Progenitor cell of endocrine pancreas (in vitro differentiated cells): ENCODE data around the gene C1orf87. TPM values are rescaled to one million over a fixed set of nuclear protein-coding genes. Genes with fewer than 3 reads are reported as not detected.

ENCODE experiments used
- DNase-seq: peaks from one replicate; pipeline ENCODE4 v3.0.0; 2021; ENCODE audit warnings: low spot score; ENCODE audit not compliant: unreplicated experiment
- H3K27ac Mint-ChIP-seq: 2 replicates; pipeline ENCODE4 v1.8.0; 2021; ENCODE audit warnings: mild to moderate bottlenecking, moderate library complexity, mixed read lengths
- H3K27me3 Mint-ChIP-seq: 2 replicates; pipeline ENCODE4 v1.8.0; 2021; ENCODE audit warnings: mixed read lengths
- H3K36me3 Mint-ChIP-seq: 2 replicates; pipeline ENCODE4 v1.8.0; 2022; ENCODE audit warnings: mixed read lengths; ENCODE audit not compliant: insufficient read depth
- H3K4me1 Mint-ChIP-seq: 2 replicates; pipeline ENCODE4 v1.8.0; 2021; ENCODE audit warnings: low read depth, mixed read lengths
- H3K4me3 Mint-ChIP-seq: 2 replicates; pipeline ENCODE4 v1.8.0; 2021; ENCODE audit warnings: low read depth, mild to moderate bottlenecking, moderate library complexity, mixed read lengths
- H3K9me3 Mint-ChIP-seq: 2 replicates; pipeline ENCODE4 v1.8.0; 2021; ENCODE audit warnings: low read depth, mixed read lengths
- CTCF ChIP-seq: fragments of 200-600 bp; sonication (generic); IDR thresholded peaks from one replicate; pipeline ENCODE4 v1.5.0; 2021; ENCODE audit warnings: antibody characterized with exemption, mild to moderate bottlenecking; ENCODE audit not compliant: unreplicated experiment
- total RNA-seq: library from RNA; stranded (reverse); gene quantifications from 2 replicates; pipeline ENCODE4 v1.2.1, GENCODE V29; 2021

C1orf87 gene
- total RNA-seq, 1 donor from 2014 or later = not detected

DNA sequence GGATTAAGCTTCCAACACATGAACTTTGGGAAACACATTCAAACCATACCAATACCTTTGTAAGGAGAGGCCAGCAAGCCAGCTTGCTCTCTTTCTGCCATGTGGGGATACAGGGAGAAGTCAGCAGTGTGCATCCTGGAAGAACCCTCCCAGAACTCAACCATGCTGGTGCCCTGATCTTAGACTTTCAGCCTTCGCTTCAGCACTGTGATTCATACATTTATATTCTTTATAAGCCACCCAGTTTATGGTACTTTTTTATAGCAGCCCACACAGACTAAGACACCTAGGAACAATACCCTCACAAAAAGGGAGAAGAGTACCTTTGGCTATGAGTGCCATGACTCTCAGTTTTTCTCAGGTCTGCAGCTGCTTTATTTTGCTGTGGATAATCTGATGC is 35.9 kb downstream of the C1orf87 start:
- Mint-ChIP-seq H3K9me3 (no peaks in the 10 kb centered on the region), H3K4me3 (no peak overlapping the region), H3K27me3 (no peaks in the 10 kb centered on the region), H3K4me1 (peaks cover 8% of the 10 kb centered on the region), H3K36me3 (no peaks in the 10 kb centered on the region), H3K27ac (no peak overlapping the region)
- no peak for TF ChIP-seq CTCF
- no peak for DNase-seq

DNA sequence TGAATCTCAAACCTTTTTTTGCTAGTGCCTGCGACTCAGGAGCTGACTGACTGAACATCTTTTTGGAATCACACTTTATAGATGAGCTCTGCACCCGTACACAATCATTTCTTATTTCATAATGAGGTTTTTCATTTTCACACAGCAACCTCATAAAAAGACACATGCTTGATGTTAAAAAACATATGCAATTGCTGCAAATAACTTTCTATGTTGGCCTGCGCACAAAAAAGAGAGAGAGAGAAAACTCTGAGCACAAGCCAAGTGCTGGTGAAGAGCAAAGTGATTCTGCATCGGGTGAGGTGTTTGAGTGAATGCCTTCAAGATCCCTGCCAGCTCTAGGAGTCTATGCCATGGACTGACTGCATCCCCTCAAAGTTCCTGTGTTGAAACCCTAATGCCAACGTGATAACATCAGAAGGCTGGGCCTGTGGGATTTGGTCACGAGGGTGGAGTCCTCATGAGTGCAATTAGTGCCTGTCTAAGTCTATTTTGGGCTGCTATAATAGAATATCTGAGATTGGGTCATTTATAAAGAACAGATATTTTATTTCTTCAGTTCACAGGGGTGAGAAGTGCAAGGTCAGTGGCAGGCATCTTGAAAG is 36.6 kb downstream of the C1orf87 start:
- Mint-ChIP-seq H3K9me3 (no peaks in the 10 kb centered on the region), H3K4me1 (peaks cover 8% of the 10 kb centered on the region), H3K27me3 (no peaks in the 10 kb centered on the region), H3K27ac (no peak overlapping the region), H3K36me3 (no peaks in the 10 kb centered on the region), H3K4me3 (no peak overlapping the region)
- no peak for TF ChIP-seq CTCF
- no peak for DNase-seq

- Mint-ChIP-seq H3K4me1 (peaks cover 8% of the 10 kb centered on the region), H3K36me3 (no peaks in the 10 kb centered on the region), H3K27me3 (no peaks in the 10 kb centered on the region), H3K4me3 (no peak overlapping the region), H3K9me3 (no peaks in the 10 kb centered on the region), H3K27ac (no peak overlapping the region)
- no peak for DNase-seq
- TF ChIP-seq CTCF = no peak
Observed at GRCh38 chr1:60035921-60036320, 37.6 kb downstream of the C1orf87 start.

GRCh38 chr1:60034999-60035398 is 38.6 kb downstream of the C1orf87 start:
- TF ChIP-seq CTCF = no peak
- no peak for DNase-seq
- Mint-ChIP-seq H3K4me1 (peaks cover 8% of the 10 kb centered on the region), H3K27ac (no peak overlapping the region), H3K4me3 (no peak overlapping the region), H3K36me3 (no peaks in the 10 kb centered on the region), H3K27me3 (no peaks in the 10 kb centered on the region), H3K9me3 (no peaks in the 10 kb centered on the region)

GRCh38 chr1:60033066-60033465 is 40.5 kb downstream of the C1orf87 start:
- Mint-ChIP-seq H3K4me3 (no peak overlapping the region), H3K4me1 (peaks cover 8% of the 10 kb centered on the region), H3K27me3 (no peaks in the 10 kb centered on the region), H3K27ac (no peak overlapping the region), H3K9me3 (no peaks in the 10 kb centered on the region), H3K36me3 (no peaks in the 10 kb centered on the region)
- no peak for DNase-seq
- TF ChIP-seq CTCF = no peak
